Fibroblast of peridontal ligament (primary cell): Measurements from ENCODE around the gene ARHGAP42.

Source experiments
- DNase-seq: peaks from one replicate; pipeline ENCODE4 v3.0.0-alpha.2; 2010; ENCODE audit errors: extremely low read depth

ARHGAP42 gene

GRCh38 chr11:100682247-100682969, 4.7 kb upstream of the ARHGAP42 start:
- peak; percentile 75 for DNase-seq

GRCh38 chr11:100683126-100683525, 4.0 kb upstream of the ARHGAP42 start:
- no peak for DNase-seq

DNA sequence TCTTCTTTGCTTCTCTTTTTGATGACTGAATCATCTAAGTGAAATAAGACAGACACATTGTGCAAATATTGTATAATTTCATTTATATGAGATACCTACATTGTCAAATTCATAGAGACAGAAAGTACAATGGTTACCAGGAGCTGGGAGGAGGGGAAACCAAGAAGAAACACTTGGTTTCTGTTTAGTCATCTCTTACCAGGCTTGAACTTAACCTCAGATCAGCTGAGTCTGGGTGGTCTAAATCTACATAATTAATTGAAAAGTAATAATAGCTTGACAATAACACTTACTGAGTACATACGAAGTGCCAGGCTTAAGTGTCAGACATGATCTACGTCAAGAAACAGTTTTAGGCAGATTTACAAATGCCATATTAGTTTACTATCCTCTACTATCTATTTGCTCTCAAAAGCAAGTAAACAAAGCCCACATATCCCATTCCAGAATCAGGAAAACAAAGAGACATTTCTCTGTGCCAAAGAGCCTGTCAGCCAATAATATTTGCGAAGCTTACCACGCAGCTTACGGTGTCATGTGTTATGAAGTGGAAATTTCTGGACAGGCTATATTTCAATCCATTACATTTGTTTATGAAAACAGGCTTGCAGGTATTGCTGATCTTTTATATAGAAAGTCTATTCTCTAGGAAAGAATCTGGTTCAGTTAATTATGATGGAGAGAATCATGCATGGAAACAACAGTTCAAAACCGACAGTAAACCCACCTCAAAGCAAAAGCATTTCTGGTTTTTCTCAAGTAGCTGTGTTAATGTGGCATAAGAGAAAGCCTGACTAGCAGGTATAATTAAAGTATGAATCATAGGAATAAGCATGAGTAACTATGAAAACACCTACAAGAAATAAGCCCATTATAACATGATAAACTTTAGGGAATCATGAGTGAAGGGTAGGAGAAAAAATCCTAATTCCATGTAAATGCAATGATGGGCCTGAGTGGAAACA, 2.7 kb upstream of the ARHGAP42 start:
- DNase-seq: no peak

GRCh38 chr11:100686476-100687053, 523 bp upstream of the ARHGAP42 start:
- no peak for DNase-seq

- DNase-seq: peak; percentile 89
Observed at GRCh38 chr11:100687630-100688395, 725 bp downstream of the ARHGAP42 start.

- DNase-seq: peak; percentile 43
Observed at GRCh38 chr11:100689141-100689540, 2.1 kb downstream of the ARHGAP42 start.

DNA sequence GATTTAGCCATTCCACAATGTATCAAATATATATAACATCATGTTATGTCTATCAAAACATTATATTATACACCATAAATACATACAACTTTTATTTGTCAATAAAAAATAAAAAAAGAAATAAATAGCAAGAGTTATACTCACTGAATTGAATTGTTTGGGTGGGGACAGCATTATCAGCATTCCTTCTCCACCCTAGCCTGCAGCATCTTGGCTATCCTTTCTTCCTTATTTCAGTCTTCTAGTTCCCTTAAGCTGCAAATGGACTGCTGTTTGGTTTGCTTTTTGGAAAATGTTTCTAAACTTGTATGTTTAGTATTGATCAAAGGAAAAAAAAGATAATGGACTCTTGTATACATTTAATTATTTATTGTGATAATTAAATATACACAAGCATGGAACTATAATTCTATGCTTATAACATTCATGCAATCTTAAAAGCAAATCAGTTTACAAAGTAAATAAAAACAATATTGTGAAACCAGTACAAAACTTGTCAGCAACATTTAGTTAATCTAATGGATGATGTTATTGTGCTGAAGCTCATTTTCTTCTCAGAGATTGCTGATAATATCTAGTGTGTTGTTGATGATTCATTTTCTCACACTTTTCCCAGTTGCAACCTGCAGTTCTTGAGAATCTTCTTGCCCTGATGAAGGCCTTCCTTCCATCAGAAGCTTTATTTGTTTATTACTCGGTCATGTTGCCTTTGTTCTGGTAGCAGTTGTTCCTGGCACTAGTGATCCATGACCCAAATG, 5.0 kb downstream of the ARHGAP42 start:
- DNase-seq: no peak

- DNase-seq: no peak
Observed at GRCh38 chr11:100695911-100696310, 8.8 kb downstream of the ARHGAP42 start.

DNA sequence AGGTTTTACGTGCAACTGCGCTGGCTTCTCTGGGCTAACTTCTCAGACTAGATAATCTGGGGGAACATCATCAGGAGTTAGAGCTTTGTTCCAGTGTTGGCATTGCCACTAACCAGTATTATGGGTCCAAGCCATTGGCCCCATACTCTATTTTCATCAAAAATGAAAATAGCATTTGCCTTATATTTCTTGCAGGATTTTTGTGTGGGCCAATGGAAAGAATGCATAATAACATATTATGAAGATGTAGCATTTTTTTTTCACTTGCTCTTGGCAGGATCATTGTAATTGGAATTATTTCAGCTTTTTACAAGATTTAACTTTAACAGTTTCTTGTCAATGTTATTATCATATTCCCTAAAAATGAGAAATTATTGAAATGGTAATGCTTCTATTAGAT, 16.1 kb downstream of the ARHGAP42 start:
- no peak for DNase-seq

GRCh38 chr11:100703801-100704575, 16.9 kb downstream of the ARHGAP42 start:
- no peak for DNase-seq

GRCh38 chr11:100705447-100705846, 18.4 kb downstream of the ARHGAP42 start:
- no peak for DNase-seq

DNA sequence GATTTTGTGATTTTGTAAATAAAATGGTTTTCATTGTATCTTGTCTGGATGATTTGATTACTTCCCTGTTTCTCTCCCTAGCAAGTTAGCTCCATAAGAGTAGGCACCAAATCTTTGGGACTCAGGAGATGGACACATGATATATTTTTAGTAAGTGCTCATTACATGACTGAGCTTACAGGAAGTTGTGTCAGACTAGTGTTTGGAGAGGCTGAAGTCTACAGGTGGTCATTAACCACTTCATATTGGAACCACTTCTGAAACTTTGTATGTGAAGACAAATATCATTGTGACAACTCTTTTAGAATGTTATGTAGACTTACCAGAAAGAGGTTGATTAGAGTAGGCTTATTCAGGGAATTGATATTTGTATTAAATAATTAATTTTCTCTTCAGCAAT, 19.1 kb downstream of the ARHGAP42 start:
- DNase-seq: no peak

- peak; percentile 57 for DNase-seq
Observed at GRCh38 chr11:100709233-100709957, 22.3 kb downstream of the ARHGAP42 start.

DNA sequence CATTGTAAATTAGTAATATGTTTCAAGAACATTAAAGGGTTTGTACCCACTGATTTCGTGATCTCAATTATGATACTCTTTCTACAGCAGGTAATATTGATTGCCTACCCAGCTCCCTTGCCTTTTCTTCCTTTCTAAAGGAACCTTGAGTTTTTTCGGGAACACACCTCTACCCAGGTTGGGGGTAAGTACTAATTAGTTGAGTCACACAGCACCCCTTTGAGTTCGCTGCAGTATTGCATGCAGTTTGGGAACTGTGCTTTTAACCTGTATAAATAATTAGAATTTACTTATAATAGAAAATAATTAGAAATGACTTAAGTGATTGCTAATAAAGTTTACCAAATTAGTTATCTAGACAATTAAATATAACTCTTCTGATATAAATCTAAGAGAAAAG, 24.9 kb downstream of the ARHGAP42 start:
- no peak for DNase-seq

DNA sequence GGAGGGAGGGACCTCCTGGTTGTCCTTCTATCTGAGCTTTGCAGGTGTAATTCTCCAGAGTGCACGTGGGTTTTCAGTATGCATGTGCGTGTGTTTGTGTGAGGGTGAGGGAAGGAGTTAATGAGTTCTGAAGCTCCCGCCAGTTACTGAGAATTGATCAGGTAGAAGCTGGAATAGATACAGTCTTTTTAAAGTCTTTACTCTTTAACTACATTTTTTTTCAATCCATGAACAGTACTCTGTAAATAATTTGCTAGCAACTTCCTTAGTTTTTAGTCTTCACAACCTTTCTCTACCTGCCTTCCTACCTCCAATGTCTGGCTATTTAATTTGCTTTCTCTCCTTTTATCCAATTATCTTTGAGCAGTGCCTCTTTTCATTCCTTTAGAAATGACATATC, 25.5 kb downstream of the ARHGAP42 start:
- DNase-seq: no peak

- DNase-seq: no peak
Observed at GRCh38 chr11:100715165-100715761, 28.2 kb downstream of the ARHGAP42 start.

- no peak for DNase-seq
Observed at GRCh38 chr11:100716838-100717237, 29.8 kb downstream of the ARHGAP42 start.

DNA sequence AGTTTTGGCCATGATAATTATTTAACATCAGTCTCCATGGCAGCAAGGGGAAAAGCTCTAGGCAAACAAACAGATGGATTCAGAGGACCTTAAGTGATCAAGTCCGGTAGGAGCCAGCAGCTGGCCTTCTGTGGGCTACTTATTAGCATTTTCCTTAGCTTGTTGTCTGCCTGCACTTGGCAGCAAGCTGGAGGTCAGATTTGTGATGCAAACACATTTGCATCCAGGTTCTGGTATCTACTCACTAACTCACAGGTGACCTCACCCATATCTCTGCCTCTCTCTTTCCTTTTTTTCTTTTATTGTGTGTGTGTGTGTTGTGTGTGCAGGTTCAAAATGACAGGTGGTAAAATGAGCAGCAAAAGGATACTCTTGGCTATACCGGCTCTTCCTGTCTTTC, 32.3 kb downstream of the ARHGAP42 start:
- peak; percentile 52 for DNase-seq

DNA sequence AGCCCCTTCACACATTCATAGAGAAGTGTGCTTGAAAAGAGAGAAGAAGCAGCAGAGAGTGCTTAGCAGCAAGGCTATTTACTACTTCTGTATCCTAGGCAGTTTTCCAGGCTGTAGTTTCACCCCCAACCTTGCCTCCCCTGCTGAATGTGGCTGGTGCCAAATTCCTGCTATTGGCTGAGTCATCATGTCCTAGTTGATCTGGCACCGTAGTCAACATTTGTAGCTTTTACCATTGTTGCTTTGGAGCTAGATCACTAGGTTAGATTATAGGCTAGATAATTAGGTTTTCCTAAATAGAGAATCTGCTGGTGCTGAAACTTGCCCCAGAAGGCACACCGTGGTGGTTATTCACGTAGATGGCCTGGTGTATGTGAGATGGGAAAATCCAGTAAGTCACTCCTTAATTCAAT, 32.7 kb downstream of the ARHGAP42 start:
- peak; percentile 93 for DNase-seq
